Neural cell (in vitro differentiated cells): Measurements from ENCODE around the gene EEF1A1.

Experiments used
- EZH2 ChIP-seq: fragments of 200-600, 300-800 bp; shearing (Covaris generic), sonication (generic); IDR thresholded peaks from 2 replicates; pipeline ENCODE4 v1.6.1; 2014; ENCODE audit warnings: antibody characterized with exemption, low read length, borderline replicate concordance, mild to moderate bottlenecking; ENCODE audit not compliant: insufficient read depth, poor library complexity, severe bottlenecking
- POLR2AphosphoS5 ChIP-seq: IDR thresholded peaks from 2 replicates; pipeline ENCODE4 v1.6.1; 2012
- TF ChIP-seq, protein P1 (sequence below): fragments of 450-650 bp; IDR thresholded peaks from 2 replicates; pipeline ENCODE4 v1.5.1; 2014; ENCODE audit warnings: antibody characterized with exemption, mild to moderate bottlenecking, moderate library complexity; ENCODE audit not compliant: poor library complexity, severe bottlenecking

DNA sequence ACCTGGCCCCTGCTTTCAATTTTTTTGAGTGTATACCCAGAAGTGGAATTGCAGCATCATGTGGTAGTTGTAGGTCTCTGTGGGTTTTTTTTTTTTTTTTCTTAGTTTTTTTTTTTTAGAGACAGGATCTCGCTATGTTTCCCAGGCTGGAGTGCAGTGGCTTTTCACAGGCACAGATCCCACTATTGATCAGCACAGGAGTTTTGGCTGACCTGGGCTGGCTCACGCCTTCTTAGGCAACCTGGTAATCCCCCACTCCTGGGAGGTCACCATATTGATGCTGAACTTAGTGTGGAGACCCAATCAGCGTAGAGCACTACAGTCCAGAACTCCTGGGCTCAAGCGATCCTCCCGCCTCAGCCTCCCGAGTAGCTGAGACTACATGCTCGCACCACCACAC is 33.4 kb downstream of the EEF1A1 start:
- TF ChIP-seq, protein P1, sequence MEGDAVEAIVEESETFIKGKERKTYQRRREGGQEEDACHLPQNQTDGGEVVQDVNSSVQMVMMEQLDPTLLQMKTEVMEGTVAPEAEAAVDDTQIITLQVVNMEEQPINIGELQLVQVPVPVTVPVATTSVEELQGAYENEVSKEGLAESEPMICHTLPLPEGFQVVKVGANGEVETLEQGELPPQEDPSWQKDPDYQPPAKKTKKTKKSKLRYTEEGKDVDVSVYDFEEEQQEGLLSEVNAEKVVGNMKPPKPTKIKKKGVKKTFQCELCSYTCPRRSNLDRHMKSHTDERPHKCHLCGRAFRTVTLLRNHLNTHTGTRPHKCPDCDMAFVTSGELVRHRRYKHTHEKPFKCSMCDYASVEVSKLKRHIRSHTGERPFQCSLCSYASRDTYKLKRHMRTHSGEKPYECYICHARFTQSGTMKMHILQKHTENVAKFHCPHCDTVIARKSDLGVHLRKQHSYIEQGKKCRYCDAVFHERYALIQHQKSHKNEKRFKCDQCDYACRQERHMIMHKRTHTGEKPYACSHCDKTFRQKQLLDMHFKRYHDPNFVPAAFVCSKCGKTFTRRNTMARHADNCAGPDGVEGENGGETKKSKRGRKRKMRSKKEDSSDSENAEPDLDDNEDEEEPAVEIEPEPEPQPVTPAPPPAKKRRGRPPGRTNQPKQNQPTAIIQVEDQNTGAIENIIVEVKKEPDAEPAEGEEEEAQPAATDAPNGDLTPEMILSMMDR = no peak
- no peak for TF ChIP-seq EZH2
- no peak for TF ChIP-seq POLR2AphosphoS5
